ENCODE results near the gene TSPAN13.

The TSPAN13 gene

DNA sequence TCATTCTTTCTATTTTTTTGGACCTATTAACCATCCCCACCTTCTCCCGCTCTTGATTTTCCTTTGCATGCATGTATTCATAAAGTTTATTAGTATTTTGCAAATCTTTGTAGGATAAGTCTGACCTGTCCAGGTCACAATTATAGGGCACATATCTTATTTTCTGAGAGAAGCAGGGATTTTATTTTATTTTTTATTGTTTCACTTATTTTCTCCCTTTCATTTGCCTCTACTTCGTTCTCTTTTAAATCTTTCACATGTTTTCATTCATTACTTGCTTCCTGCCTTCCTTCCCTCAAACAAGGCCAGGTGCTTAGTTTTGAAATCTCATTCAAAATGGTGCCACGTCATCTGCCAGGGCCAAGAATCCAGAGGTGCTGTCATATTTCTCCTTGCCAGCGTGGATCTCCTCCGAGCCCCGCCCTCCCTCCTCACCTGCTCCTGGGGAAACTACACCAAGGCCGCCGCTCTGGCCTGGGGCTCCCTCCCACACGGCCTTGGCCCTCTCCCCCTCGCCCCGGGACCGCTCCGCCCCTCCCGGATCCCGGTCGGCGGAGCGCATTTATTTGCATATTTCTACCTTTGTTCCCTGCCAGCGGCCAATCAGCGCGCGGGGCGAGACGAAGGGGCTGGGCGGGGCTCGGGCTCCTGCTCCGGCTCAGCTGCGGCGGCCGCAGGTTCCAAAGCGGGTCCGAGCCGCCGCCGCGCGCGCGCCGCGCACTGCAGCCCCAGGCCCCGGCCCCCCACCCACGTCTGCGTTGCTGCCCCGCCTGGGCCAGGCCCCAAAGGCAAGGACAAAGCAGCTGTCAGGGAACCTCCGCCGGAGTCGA is at the start of gene TSPAN13:
TSS of gene TSPAN13 (plus strand) at position 654 of the 830 bp plus-strand sequence. CDS start 213 bp downstream, outside the sequence.
- no peak for FAIRE-seq

- no peak for FAIRE-seq
These were observed 45.0 kb upstream of the TSPAN13 start for GRCh38 chr7:16708511-16708910.

GRCh38 chr7:16708980-16709379 is 44.6 kb upstream of the TSPAN13 start:
- FAIRE-seq: no peak

DNA sequence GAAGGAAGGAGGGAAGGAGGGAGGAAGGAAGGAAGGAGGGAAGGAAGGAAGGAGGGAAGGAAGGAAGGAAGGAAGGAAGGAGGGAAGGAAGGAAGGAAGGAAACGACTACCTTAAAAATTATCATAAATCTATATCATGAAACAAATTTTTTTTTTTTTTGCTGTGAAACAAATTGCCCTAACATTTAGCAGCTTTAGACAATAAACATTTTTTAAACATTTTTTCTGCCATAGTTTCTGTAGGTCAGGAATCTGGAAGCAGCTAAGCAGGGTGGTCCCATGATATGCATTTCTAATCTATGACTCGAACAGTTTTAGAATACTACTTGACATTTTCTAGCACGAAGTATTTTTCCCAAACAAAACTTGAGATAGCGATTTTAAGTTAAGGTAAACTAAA is 42.9 kb upstream of the TSPAN13 start:
- peak; percentile 15 for FAIRE-seq

GRCh38 chr7:16711730-16712129 is 41.8 kb upstream of the TSPAN13 start:
- no peak for FAIRE-seq

- FAIRE-seq: no peak
These were observed 40.6 kb upstream of the TSPAN13 start for GRCh38 chr7:16712916-16713315.

DNA sequence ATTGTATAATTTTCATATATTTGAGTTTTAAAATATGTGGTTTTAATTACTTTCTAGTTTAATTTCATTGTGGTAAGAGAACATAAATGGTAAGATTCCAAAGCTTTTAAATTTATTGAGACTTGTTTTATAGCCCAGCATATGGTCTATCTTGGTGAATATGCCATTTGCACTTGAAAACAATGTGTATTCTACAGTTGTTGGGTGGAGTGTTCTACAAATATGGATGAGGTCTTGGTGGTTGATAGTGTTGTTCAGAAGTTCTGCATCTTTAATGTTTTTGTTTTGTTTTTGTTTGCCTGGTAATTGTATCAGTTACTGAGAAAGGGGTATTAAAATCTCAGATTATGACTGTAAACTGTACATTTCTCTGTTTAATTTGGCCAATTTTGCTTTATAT is 37.6 kb upstream of the TSPAN13 start:
- no peak for FAIRE-seq

DNA sequence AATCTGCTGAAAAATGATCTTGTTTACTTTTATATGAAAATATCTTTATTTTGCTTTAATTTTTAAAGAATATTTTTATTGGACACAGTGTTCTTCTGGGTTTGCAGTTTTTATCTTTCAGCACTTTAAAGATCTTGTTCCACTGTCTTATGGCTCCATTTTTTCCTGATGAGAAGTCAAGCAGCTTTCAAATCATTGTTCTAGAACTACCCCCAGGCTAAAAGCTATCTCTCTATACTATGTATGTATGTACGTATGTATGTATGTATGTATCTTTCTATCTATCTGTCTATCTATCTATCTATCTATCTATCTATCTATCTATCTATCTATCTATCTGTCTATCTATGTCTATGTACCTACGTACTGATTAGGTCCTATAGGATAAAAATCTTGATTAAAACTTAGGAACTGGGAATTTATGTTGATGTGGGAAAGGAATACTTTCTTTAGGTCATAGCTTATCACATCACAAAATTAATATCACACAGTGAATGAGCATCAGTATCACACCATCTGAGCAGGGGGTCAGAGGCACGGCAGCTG is 35.4 kb upstream of the TSPAN13 start:
- FAIRE-seq: no peak

- no peak for FAIRE-seq
These were observed 33.9 kb upstream of the TSPAN13 start for GRCh38 chr7:16719699-16720098.

DNA sequence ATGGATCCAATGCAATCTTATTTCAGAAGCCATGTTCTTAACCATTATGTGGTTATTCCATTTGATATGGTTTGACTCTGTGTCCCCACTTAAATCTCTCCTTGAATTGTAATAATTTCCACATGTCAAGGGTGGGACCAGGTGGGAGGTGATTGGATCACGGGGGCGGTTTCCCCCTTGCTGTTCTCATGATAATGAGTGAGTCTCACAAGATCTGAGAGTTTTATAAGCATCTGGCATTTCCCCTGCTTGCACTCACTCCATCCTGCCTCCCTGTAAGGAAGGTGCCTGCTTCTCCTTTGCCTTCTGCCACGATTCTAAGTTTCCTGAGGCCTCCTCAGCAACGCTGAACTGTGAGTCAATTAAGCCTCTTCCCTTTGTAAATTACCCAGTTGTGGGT is 32.0 kb upstream of the TSPAN13 start:
- no peak for FAIRE-seq

DNA sequence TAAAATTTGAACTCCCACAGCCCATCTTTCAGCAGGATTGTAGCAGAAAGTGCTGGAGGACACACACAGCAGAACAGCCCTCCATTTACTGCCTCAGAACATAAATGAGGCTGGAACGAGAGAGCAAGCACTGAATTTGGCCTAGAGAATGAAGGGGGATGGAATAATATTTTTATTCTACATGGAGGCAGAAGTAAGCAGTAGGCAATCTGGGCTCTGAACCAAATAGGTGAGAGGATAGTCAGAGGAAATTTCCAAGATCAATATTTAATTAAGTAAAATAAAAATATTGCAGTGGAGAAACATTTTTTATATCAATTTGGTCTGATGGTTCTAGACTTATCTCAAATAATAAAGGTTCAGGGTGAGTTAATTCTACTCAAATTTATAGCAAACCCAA is 29.2 kb upstream of the TSPAN13 start:
- FAIRE-seq: no peak

- no peak for FAIRE-seq
These were observed 27.4 kb upstream of the TSPAN13 start for GRCh38 chr7:16726189-16726588.

DNA sequence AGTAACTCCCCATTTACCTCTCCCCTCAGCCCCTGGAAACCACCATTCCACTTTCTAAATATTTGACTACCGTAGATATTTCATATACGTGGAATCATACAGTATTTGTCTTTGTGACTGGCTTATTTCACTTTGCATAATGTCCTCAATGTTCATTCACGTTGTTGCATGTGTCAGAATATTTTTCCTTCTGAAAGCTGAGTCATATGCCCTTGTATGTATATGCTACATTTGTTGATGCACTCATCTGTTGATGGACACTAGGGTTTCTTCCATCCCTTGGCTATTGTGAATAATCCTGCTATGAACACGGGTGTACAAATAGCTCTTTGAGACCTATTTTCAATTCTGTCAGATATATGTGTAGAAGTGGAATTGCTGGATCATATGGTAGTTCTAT is 25.8 kb upstream of the TSPAN13 start:
- no peak for FAIRE-seq

DNA sequence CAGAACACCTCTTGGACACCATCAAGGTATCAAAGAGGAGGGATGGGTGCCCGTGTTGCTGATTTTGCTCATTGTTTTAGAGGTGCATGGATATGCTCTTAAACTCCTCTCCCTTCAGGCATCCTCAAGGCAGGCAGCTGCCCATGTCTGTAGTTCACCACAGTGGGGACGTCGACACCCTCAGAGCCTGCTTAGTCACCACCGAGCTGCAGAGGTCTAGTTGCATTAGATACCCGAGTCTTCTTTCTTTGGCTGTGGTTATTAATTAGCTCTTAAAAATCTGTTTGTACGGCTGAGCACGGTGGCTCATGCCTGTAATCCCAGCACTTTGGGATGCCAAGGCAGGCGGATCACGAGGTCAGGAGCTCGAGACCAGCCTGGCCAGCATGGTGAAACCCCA is 24.7 kb upstream of the TSPAN13 start:
- FAIRE-seq: no peak

DNA sequence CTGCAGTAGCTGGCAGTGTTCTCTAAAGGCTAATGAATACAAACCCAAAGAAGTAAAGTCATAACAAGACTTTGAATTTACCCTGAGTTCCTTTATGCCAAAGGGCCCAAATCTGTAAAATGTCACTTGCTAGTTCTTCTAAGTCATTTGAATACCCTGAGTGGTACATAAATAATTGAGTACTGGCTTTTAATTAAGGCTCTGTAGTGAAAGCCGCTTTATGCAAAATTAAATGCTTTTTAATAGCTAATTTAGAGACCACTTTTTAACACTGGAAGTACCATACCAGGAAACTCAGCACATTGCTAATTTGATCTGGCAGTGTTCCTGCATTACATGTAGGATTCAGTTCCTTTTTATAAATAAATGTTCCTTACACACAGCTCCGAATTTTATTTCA is 24.0 kb upstream of the TSPAN13 start:
- no peak for FAIRE-seq

DNA sequence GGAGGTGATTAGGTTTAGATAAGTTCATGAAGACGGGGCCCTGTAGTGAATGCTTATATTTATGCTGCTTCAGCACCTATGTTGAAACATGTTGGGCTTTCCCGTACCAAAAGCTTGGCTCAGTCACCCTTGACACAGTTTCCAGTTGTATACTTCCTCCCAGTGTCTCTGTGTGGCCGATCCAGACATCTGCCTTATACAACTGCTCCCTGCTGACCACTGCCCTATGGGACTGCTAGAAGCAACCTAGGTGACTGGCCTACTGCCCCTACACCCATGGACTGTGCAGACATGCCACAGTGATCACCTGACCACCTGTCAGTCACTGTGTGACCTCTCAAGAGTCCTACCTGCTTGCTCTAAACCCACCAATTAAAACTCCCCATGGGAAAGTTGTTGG is 22.6 kb upstream of the TSPAN13 start:
- FAIRE-seq: no peak

DNA sequence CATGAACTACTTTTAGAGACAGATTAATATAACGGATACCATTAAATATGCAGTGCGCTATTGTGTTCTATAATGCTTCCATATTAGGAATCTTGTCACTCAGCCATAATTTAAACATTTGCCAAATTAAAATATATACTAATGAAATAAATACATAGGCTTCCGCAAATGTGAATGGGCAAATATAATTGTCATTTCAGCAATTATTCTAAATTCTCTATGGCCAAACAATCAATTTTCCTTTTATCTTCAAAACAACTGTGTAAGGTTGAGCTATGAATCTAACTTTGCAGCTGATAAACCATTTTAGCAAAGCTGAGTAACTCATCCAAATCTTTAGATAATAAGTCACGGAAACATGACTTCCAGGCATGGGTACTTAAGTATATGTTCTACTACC is 20.7 kb upstream of the TSPAN13 start:
- no peak for FAIRE-seq

DNA sequence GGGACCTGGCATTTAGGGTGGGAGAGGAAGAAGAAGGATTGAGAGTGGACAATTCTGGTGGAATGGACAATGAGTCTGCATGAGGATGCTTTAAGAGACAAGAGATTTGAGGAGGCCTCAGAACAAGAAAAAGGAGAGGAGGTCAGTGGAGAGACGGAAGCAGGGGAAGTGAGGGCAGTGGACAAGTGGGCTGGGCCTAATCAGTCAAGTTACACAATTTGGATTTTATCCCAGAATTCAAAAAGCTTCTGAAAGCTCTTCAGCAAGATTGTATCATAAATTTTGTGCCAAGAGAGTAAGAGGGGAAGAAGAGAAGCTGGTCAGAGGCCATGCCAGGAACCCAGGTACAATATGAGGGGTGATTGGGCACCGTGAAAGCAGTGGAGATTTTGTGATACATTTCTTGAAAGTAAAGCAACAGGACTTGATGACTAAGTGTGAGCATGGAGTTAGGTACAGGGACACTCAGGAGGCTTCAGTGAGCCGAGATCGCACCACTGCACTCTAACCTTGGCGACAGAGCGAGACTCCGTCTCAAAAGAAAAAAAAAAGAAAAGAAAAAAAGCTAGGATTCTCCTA is 19.3 kb upstream of the TSPAN13 start:
- no peak for FAIRE-seq

DNA sequence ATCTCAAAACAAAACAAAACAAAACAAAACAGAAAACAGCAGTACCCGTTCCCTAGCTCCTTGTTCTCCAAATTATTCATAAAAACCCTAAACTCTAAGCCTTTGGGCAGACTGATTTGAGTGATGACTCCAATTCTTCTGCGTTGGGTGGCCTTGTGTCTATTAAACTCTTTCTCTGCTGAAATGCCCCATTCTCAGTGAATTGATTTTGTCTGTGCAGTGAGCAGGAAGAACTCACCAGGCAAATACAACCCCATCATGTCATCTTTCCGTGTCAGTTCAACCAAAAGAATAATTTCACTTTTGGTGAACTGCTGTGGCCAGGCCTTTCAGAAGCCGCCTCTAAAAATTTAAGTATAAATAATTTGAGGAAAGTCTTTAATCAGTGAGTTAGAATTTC is 18.5 kb upstream of the TSPAN13 start:
- no peak for FAIRE-seq

GRCh38 chr7:16738011-16738688 is 15.4 kb upstream of the TSPAN13 start:
- FAIRE-seq: no peak

DNA sequence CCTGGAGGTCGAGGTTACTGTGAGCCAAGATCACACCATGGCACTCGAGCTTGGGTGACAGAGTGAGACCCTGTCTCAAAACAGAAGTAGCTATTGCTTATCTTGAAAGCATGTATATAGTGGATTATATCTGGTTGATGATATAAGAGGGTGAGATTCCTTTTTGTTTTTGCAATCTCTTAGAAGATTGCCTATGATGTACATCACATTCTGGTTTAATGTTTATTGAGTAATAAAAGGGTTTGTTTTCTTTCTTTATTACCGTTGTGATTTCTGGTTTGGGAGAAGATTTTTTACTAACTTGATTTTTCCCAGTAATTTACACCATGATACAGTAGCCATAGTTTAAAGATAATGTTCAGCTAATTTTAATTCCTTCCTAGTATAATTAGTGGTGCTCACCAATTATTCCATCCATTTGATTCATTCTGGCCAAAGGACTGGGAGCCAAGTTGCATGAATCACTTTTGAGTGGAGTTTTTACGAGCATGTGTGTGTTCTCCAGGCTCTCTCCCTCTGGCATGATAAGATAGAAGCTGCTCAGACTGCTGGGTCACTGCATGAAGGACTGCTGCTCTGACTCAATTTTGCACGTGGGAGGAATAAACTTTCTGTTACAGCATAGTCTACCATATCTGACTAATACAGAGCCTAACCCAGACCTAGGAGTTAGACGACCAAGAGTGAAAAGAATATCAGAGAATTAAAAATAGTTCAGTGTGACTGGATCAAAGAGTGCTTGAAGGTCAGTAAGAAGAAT is 13.5 kb upstream of the TSPAN13 start:
- FAIRE-seq: no peak

DNA sequence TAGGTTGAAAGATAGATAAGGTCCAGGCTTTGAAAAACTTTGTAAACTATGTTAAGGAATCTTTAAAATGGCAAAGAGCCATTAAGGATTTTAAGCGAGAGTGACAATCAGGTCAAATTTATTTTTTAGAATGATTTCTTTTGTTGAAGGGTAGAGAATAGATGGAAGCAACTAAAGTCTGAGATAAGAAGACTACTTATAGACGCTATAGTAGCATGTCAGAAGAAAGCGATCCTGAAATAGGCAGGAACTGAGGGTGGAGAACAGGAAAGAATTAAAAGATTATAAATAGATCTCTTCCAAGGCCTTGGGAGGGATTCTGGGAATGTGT is 13.0 kb upstream of the TSPAN13 start:
- no peak for FAIRE-seq

DNA sequence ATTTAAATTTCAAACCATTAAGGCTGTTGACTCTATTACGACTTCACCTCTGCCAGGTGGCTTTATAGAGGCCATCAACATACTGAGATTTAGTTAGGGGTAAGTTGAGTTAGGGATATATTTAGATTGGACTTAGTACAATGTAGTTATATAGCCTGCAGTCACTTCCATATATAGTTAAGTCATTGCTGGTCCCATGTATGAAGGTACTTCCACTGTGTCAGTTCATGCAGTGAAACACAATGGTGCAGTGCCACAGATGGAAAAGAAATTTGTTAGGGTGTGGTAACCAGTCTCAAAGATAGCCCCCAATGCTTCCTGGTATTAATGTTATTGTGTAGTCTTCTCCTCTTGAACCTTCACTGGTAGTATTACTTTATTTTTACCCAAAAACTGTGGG is 12.6 kb upstream of the TSPAN13 start:
- no peak for FAIRE-seq

All from endometrium (tissue), 2 donors.